Activated effector memory CD4-positive, alpha-beta T cell treated with Interleukin-2 at 50 U/mL for 16 hours (primary cell): ENCODE results near the gene GLOD4.
A peak's percentile ranks its signal among the peaks of the same experiment; 100 is the strongest.

ENCODE experiments used
- DNase-seq: peaks from one replicate; pipeline ENCODE4 v3.0.0-alpha.2; 2020

The GLOD4 gene

GRCh38 chr17:737561-738113, 44.4 kb downstream of the GLOD4 start:
- no peak for DNase-seq

GRCh38 chr17:733743-734142, 48.3 kb downstream of the GLOD4 start:
- no peak for DNase-seq

- DNase-seq, result no peak
Measured at GRCh38 chr17:732902-733720, 49.0 kb downstream of the GLOD4 start.

GRCh38 chr17:732067-732901, 49.8 kb downstream of the GLOD4 start, which contains the start of gene TLCD3A:
Gene TLCD3A (plus strand): TSS chr17:732596. CDS start chr17:732648, 52 bp downstream.
- DNase-seq, result peak; percentile 27

GRCh38 chr17:731644-732066, 50.4 kb downstream of the GLOD4 start:
- DNase-seq, result no peak

GRCh38 chr17:728911-729310, 53.2 kb downstream of the GLOD4 start:
- no peak for DNase-seq

- DNase-seq, result no peak
Measured at GRCh38 chr17:726271-726919, 55.7 kb downstream of the GLOD4 start.

GRCh38 chr17:725746-726145, 56.3 kb downstream of the GLOD4 start:
- no peak for DNase-seq

GRCh38 chr17:725084-725483, 57.0 kb downstream of the GLOD4 start:
- no peak for DNase-seq

GRCh38 chr17:721540-721937, 60.5 kb downstream of the GLOD4 start:
- no peak for DNase-seq

- DNase-seq, result no peak
Measured at GRCh38 chr17:720706-721539, 61.2 kb downstream of the GLOD4 start.

GRCh38 chr17:718075-718474, 64.0 kb downstream of the GLOD4 start:
- no peak for DNase-seq
